Stimulated activated naive B cell treated with anti-CD40 and anti-IgM and Interleukin-4, amounts not matched to agents 10 μg/mL and 1 μg/mL and 100 μg/mL, for 72 hours (primary cell): ENCODE measurements around the gene TNFRSF18.

Experiments used
- ATAC-seq, 2 donors: fragments of 150-1000 bp; cut with Tn5 transposase; replicated peaks; 2 replicates each; pipeline ENCODE4 v1.10.0; 2021; ENCODE audit warnings: moderate library complexity in 1 of 2
- DNase-seq: peaks from one replicate; pipeline ENCODE4 v3.0.0; 2021
- H3K27ac Mint-ChIP-seq: one replicate; pipeline ENCODE4 v1.8.0; 2022; ENCODE audit warnings: mild to moderate bottlenecking, mixed read lengths
- H3K27me3 Mint-ChIP-seq, 2 donors: one replicate each; pipeline ENCODE4 v1.8.0; 2022; ENCODE audit warnings: mixed read lengths in 2 of 2
- H3K36me3 Mint-ChIP-seq, 2 donors: one replicate each; pipeline ENCODE4 v1.8.0; 2022; ENCODE audit warnings: mixed read lengths in 2 of 2, mild to moderate bottlenecking in 1 of 2
- H3K4me1 Mint-ChIP-seq, 2 donors: one replicate each; pipeline ENCODE4 v1.8.0; 2022; ENCODE audit warnings: mixed read lengths in 2 of 2, mild to moderate bottlenecking in 1 of 2
- H3K4me3 Mint-ChIP-seq, 2 donors: one replicate each; pipeline ENCODE4 v1.8.0; 2022; ENCODE audit warnings: mild to moderate bottlenecking in 2 of 2, mixed read lengths in 2 of 2, moderate library complexity in 1 of 2
- H3K9me3 Mint-ChIP-seq, 2 donors: one replicate each; pipeline ENCODE4 v1.8.0; 2022; ENCODE audit warnings: mixed read lengths in 2 of 2, mild to moderate bottlenecking in 1 of 2

The TNFRSF18 gene

DNA sequence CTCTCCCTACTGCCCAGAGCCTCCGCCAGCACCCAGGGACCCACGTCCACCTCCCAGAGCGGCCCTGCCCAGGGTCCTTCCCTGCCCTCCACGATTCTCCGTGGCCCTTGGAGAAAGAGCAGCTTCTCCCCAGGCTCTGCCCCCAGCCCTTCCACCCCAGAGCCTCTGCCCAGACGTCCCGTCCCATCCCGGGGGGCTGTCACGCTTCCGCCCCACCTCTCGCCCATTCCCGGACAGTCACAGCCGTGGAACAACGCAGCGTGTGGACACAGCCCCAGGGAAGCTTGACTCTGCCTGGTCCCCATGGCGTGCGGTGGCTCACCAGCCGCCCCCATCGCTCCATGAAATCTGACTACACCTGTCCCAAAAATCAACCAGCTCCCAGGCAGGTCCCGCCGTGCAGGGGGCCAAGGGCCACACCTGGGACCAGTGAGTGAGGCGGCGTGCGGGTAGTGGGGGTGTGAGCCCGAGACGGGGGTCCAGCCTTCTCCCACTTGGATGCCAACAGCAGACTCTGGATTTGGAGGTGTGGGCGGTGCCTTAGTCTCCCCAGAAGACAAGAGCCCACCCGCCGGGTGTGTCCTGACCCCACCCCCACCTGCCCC, 45.2 kb downstream of the TNFRSF18 start:
- no peaks in the 10 kb centered on the region for H3K9me3 Mint-ChIP-seq
- no peak for DNase-seq
- peak overlapping the region in 1 of 2 donors; percentile 30 for H3K4me3 Mint-ChIP-seq
- H3K4me1 Mint-ChIP-seq = peaks cover 2 to 30% of the 10 kb centered on the region in 2 donors
- ATAC-seq = no peak
- H3K27me3 Mint-ChIP-seq = peaks cover 0 to 17% of the 10 kb centered on the region in 2 donors
- no peaks in the 10 kb centered on the region for H3K36me3 Mint-ChIP-seq
- no peak overlapping the region for H3K27ac Mint-ChIP-seq

DNA sequence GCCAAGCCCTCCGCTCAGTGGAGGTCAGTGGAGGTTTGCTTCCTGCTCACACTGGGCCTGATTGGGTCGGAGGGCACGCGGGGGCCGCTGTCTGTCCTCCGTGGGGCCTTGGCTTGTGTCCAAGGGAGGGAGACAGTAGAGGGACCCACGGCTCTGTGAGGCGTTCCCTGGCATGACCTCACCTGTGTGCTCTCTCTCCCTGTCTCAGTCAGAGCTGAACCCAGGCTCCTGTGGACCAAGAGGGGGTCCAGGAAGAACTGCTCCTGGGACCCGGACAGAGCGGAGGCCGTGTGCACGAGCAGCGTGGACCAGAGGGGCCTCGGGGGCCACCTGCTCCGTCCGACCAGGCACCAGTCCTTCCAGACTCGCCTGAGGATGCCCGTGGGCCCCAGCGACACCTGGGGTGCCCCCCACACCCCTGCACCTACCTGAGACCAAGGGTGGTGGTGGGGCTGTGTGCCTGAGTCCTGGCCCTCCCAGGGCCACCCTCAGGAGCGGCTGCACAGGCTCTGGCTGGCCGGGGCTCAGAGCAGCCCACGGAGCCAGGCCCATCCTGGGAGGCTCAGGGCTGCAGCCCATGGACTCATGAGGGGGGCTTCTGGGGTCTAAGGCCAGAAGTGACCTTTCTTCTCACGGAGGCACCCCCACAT, 46.0 kb downstream of the TNFRSF18 start:
- H3K4me3 Mint-ChIP-seq = no peak overlapping the region
- peaks cover 0 to 23% of the 10 kb centered on the region in 2 donors for H3K4me1 Mint-ChIP-seq

DNA sequence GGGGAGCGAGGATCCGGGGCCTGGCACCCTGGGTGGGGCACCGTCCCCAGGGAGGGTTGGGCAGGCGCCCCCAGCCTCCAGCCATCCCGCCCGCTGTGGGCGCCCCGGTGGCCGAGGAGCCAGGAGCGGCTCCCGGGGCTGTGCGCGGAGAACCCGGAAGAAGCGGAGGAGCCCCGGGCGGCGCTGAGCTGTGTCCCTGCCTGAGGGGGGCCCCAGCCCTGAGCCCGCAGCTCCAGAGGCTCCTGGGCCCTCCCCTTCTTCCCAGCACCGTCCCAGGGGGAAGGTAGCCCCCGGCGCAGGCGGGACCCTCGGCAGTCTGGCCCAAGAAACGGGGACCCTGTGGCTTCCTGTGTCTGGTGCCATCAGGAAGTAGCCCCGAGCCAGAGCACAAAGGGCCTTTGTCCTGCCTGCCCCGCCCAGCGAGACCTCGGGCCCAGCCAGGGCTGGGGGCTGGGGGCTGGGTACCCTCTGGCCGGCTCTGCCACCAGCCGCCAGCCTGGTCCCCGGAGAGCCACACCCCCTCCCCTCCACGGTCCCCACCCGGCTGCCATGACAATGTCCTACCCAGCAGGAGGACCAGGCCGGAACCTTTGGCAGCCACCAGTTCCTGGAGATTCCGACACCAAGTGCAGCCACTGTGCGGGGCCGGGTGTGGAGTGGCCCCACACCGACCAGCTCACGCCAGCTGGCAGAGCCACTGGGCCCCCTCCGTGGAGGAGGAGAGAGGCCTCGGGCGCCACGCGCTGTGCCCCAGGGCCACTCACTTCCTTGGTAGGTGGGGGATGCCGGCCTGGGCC, 48.3 kb downstream of the TNFRSF18 start:
- Mint-ChIP-seq H3K36me3 (peaks cover 4 to 5% of the 10 kb centered on the region in 2 donors), H3K27ac (peak overlapping the region; percentile 93), H3K4me3 (peak overlapping the region; percentile 81 to 85), H3K27me3 (no peaks in the 10 kb centered on the region), H3K4me1 (peaks cover 3 to 25% of the 10 kb centered on the region in 2 donors), H3K9me3 (peaks cover 7 to 8% of the 10 kb centered on the region in 2 donors)
- DNase-seq (no peak), ATAC-seq (peak; percentile 71 to 72)

More for the DNA sequence above, 46.0 kb downstream of the TNFRSF18 start:
- H3K9me3 Mint-ChIP-seq = peaks cover 0 to 2% of the 10 kb centered on the region in 2 donors
- ATAC-seq (no peak), DNase-seq (no peak)
- no peak overlapping the region for H3K27ac Mint-ChIP-seq
- no peaks in the 10 kb centered on the region for H3K36me3 Mint-ChIP-seq
- H3K27me3 Mint-ChIP-seq = peaks cover 0 to 11% of the 10 kb centered on the region in 2 donors

DNA sequence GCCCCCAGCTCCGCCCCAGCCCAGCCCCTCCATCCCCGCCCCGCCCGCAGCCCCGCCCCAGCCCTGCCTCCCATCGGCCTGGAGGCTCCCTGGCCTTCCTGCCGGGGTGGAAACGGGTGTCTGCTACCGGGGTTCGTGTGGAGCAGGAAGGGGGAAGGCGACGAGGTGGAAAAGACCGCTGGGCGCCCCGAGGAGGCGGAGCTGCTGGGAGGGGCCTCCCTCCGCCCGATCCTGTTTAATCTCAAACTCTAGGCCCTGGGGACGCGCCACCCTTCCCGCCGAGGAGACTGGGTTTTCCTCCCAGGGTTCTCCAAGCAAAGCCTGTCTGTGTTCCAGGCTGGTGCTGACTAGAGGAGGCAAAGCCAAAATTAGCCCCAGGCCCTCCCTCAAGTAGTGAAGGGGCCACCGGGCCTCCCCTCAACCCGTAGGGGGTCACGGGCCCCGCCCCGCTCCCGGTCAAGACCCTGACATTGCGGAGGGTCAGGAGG, 48.9 kb downstream of the TNFRSF18 start:
- Mint-ChIP-seq H3K27me3 (no peaks in the 10 kb centered on the region), H3K36me3 (peaks cover 5 to 11% of the 10 kb centered on the region in 2 donors), H3K9me3 (peaks cover 14% of the 10 kb centered on the region in 2 donors), H3K27ac (peak overlapping the region; percentile 93), H3K4me1 (peaks cover 6 to 28% of the 10 kb centered on the region in 2 donors), H3K4me3 (peak overlapping the region; percentile 81 to 85)
- DNase-seq (peak; percentile 47), ATAC-seq (peak; percentile 69 to 73)

DNA sequence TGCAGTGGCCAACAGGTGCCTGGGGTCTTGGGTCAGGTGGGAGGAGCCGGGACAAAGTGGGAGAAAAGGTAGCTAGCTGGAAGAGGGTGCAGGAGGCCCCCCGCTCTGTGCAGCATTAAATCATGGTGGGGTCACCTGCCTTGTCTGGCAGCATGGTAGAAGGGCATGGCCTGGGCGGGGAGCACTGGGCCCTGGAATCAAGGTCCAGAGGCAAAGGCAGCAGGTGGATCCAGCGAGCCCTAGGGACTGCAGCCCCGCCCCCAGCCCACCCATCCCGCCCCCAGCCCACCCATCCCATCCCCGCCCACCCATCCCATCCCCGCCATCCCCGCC, 49.4 kb downstream of the TNFRSF18 start:
- Mint-ChIP-seq H3K36me3 (peaks cover 5 to 11% of the 10 kb centered on the region in 2 donors), H3K27me3 (no peaks in the 10 kb centered on the region), H3K4me1 (peaks cover 9 to 28% of the 10 kb centered on the region in 2 donors), H3K9me3 (peaks cover 16 to 19% of the 10 kb centered on the region in 2 donors), H3K4me3 (peak overlapping the region; percentile 50 to 69), H3K27ac (peak overlapping the region; percentile 1)
- no peak for ATAC-seq
- no peak for DNase-seq

GRCh38 chr1:1156140-1157032, 50.0 kb downstream of the TNFRSF18 start:
- H3K4me1 Mint-ChIP-seq = peaks cover 9 to 28% of the 10 kb centered on the region in 2 donors
- peak overlapping the region; percentile 59 for H3K27ac Mint-ChIP-seq
- ATAC-seq (no peak), DNase-seq (no peak)
- no peaks in the 10 kb centered on the region for H3K27me3 Mint-ChIP-seq
- H3K4me3 Mint-ChIP-seq = peak overlapping the region; percentile 50 to 69
- peaks cover 16 to 19% of the 10 kb centered on the region in 2 donors for H3K9me3 Mint-ChIP-seq
- peaks cover 5 to 11% of the 10 kb centered on the region in 2 donors for H3K36me3 Mint-ChIP-seq

GRCh38 chr1:1155258-1155657, 51.1 kb downstream of the TNFRSF18 start:
- no peak for DNase-seq
- no peak overlapping the region for H3K27ac Mint-ChIP-seq
- H3K4me3 Mint-ChIP-seq = no peak overlapping the region
- H3K27me3 Mint-ChIP-seq = no peaks in the 10 kb centered on the region
- H3K36me3 Mint-ChIP-seq = peaks cover 5 to 11% of the 10 kb centered on the region in 2 donors
- H3K9me3 Mint-ChIP-seq = peaks cover 16 to 19% of the 10 kb centered on the region in 2 donors
- peaks cover 9 to 28% of the 10 kb centered on the region in 2 donors for H3K4me1 Mint-ChIP-seq
- ATAC-seq = no peak

GRCh38 chr1:1153874-1154273, 52.5 kb downstream of the TNFRSF18 start:
- no peak for DNase-seq
- H3K27ac Mint-ChIP-seq = no peak overlapping the region
- peaks cover 11 to 14% of the 10 kb centered on the region in 2 donors for H3K4me1 Mint-ChIP-seq
- no peak for ATAC-seq
- H3K4me3 Mint-ChIP-seq = no peak overlapping the region
- H3K27me3 Mint-ChIP-seq = no peaks in the 10 kb centered on the region
- peaks cover 16 to 19% of the 10 kb centered on the region in 2 donors for H3K9me3 Mint-ChIP-seq
- peaks cover 5 to 11% of the 10 kb centered on the region in 2 donors for H3K36me3 Mint-ChIP-seq
